ENCODE measurements around the gene PTPRM. TPM values are rescaled to one million over a fixed set of nuclear protein-coding genes. Genes with fewer than 3 reads are reported as not detected.

Gene PTPRM
- polyA plus RNA-seq, 1 of the 3 experiments (the other 2 are of a cell fraction): 16.0 TPM

DNA sequence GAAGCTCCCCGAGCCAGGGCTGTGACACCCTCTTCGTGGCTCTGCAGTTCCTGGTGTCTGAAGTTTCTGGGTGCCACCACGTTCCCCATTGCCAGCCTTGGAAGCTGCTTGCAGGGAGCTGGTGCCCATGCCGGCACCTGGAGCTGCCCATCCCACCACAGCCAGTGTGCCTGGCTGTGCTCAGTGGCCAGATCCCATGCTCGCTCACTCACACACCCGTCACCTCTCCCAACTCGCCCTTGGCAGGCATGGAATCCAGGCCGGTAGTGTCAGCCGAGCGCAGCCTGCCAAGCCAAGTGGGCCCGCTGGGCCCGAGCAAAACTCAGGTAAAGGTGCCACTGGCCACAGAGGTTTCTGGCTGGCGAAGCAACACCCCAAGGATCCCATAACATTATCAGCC is 370.2 kb downstream of the PTPRM start:
- Histone ChIP-seq H2AFZ (ENCODE audit: low read depth) (no peak overlapping the region), H3K9me2 (no peaks in the 10 kb centered on the region), H3K4me3 (ENCODE audit: low read depth in 2 of 2, low read length in 1 of 2) (no peak overlapping the region), H3K4me1 (ENCODE audit: control insufficient read depth in 1 of 2, insufficient read depth in 2 of 2, low read depth in 1 of 2, low read length in 1 of 2) (peaks cover 0 to 18% of the 10 kb centered on the region in 2 experiments; a peak in 2 of 4 replicates), H3F3A (replicated peaks; ENCODE audit: insufficient read depth) (no peaks in the 10 kb centered on the region), H3K27ac (ENCODE audit: low read depth in 2 of 2, low read length in 1 of 2) (no peak overlapping the region), H3K36me3 (replicated peaks in 1 of 2; ENCODE audit: control insufficient read depth in 1 of 2, insufficient read depth in 2 of 2, low read length in 1 of 2) (no peaks in the 10 kb centered on the region), H3K79me2 (ENCODE audit: insufficient read depth) (no peaks in the 10 kb centered on the region), H3K9ac (no peak overlapping the region), H3K4me2 (no peak overlapping the region), H3K9me3 (no peaks in the 10 kb centered on the region), H3K27me3 (ENCODE audit: insufficient read depth) (no peaks in the 10 kb centered on the region), H4K20me1 (ENCODE audit: insufficient read depth) (no peaks in the 10 kb centered on the region)
- no peak for TF ChIP-seq NFIC (IDR thresholded peaks at IDR 0.05; ENCODE audit: borderline replicate concordance)
- TF ChIP-seq, protein P1, sequence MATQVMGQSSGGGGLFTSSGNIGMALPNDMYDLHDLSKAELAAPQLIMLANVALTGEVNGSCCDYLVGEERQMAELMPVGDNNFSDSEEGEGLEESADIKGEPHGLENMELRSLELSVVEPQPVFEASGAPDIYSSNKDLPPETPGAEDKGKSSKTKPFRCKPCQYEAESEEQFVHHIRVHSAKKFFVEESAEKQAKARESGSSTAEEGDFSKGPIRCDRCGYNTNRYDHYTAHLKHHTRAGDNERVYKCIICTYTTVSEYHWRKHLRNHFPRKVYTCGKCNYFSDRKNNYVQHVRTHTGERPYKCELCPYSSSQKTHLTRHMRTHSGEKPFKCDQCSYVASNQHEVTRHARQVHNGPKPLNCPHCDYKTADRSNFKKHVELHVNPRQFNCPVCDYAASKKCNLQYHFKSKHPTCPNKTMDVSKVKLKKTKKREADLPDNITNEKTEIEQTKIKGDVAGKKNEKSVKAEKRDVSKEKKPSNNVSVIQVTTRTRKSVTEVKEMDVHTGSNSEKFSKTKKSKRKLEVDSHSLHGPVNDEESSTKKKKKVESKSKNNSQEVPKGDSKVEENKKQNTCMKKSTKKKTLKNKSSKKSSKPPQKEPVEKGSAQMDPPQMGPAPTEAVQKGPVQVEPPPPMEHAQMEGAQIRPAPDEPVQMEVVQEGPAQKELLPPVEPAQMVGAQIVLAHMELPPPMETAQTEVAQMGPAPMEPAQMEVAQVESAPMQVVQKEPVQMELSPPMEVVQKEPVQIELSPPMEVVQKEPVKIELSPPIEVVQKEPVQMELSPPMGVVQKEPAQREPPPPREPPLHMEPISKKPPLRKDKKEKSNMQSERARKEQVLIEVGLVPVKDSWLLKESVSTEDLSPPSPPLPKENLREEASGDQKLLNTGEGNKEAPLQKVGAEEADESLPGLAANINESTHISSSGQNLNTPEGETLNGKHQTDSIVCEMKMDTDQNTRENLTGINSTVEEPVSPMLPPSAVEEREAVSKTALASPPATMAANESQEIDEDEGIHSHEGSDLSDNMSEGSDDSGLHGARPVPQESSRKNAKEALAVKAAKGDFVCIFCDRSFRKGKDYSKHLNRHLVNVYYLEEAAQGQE (IDR thresholded peaks at IDR 0.05; ENCODE audit: low read depth, low read length): no peak
- no peak for TF ChIP-seq SIN3A (IDR thresholded peaks at IDR 0.05; ENCODE audit: borderline replicate concordance, low read depth, low read length)
- TF ChIP-seq SMC3 (IDR thresholded peaks at IDR 0.05; ENCODE audit: low read depth, low read length): no peak
- TF ChIP-seq FOXJ3 (CRISPR knock-in tag; IDR thresholded peaks at IDR 0.05): no peak
- no peak for TF ChIP-seq RXRA (IDR thresholded peaks at IDR 0.05; ENCODE audit: borderline replicate concordance, low read depth)
- no peak for TF ChIP-seq EZH2phosphoT487 (IDR thresholded peaks at IDR 0.05; ENCODE audit: borderline replicate concordance, low read depth)
- TF ChIP-seq, protein P2, sequence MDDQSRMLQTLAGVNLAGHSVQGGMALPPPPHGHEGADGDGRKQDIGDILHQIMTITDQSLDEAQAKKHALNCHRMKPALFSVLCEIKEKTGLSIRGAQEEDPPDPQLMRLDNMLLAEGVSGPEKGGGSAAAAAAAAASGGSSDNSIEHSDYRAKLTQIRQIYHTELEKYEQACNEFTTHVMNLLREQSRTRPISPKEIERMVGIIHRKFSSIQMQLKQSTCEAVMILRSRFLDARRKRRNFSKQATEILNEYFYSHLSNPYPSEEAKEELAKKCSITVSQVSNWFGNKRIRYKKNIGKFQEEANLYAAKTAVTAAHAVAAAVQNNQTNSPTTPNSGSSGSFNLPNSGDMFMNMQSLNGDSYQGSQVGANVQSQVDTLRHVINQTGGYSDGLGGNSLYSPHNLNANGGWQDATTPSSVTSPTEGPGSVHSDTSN (IDR thresholded peaks at IDR 0.05): no peak
- TF ChIP-seq TCF12 (IDR thresholded peaks at IDR 0.05): no peak
- TF ChIP-seq FOXM1 (IDR thresholded peaks at IDR 0.05; ENCODE audit: low read depth): no peak
- DNase-seq: no peak
- ChIA-PET POLR2A (no interaction called here), CTCF (interaction anchor here (0.6 to 1.8 kb wide), 5 partner anchors 10 to 148 kb away, joined by 3 to 4 read pairs (median 3); no protein-coding TSS in a partner anchor)
- WGBS (ENCODE audit: low lambda C conversion rate): 53% methylated on average over 8 of the region's 13 CpGs

DNA sequence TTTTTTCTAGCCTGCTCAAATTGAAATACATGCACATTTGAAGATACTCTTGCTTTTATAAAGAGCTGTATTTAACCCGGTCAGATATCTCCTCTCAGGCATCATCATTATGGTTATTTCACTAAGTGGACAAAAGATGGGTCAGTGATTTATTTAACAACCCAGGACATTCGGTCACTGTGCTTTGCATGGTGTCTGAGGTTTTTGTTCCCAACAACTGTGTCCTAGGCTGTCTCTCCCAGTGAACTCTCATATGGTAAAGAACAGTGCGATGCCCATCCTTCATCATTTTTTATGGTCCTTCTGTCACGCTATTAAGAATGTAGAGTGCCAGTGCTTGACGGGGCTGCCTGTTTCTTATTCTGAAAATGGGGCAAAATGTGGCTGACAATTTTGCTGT is 372.4 kb downstream of the PTPRM start:
- ChIA-PET CTCF (interaction anchor here (0.5 kb wide), 1 partner anchor 530 kb away, joined by 3 read pairs; no protein-coding TSS in a partner anchor), POLR2A (no interaction called here)
- H3K9ac ChIP-seq: no peak overlapping the region
- no peaks in the 10 kb centered on the region for H3K27me3 ChIP-seq (ENCODE audit: insufficient read depth)
- H4K20me1 ChIP-seq (ENCODE audit: insufficient read depth): no peaks in the 10 kb centered on the region
- no peak overlapping the region for H3K4me3 ChIP-seq (ENCODE audit: low read depth in 2 of 2, low read length in 1 of 2)
- no peak for TF ChIP-seq TAF1 (IDR thresholded peaks at IDR 0.05; ENCODE audit: borderline replicate concordance, low read depth, low read length)
- TF ChIP-seq, protein P1 (IDR thresholded peaks at IDR 0.05; ENCODE audit: low read depth, low read length): no peak
- TF ChIP-seq MXI1 (IDR thresholded peaks at IDR 0.05; ENCODE audit: low read depth, low read length): no peak
- no peak for TF ChIP-seq ELF1 (IDR thresholded peaks at IDR 0.05)
- TF ChIP-seq TEAD4 (IDR thresholded peaks at IDR 0.05; ENCODE audit: borderline replicate concordance, insufficient read depth): no peak
- no peak for TF ChIP-seq CHD2 (IDR thresholded peaks at IDR 0.05; ENCODE audit: low read length, partially characterized antibody)
- H3K4me2 ChIP-seq: no peak overlapping the region
- H3K36me3 ChIP-seq (replicated peaks in 1 of 2; ENCODE audit: control insufficient read depth in 1 of 2, insufficient read depth in 2 of 2, low read length in 1 of 2): no peaks in the 10 kb centered on the region
- H3K9me2 ChIP-seq: no peaks in the 10 kb centered on the region
- no peaks in the 10 kb centered on the region for H3F3A ChIP-seq (replicated peaks; ENCODE audit: insufficient read depth)
- H3K79me2 ChIP-seq (ENCODE audit: insufficient read depth): no peaks in the 10 kb centered on the region
- no peak overlapping the region for H3K27ac ChIP-seq (ENCODE audit: low read depth in 2 of 2, low read length in 1 of 2)
- H3K4me1 ChIP-seq (ENCODE audit: control insufficient read depth in 1 of 2, insufficient read depth in 2 of 2, low read depth in 1 of 2, low read length in 1 of 2): peaks cover 0 to 19% of the 10 kb centered on the region in 2 experiments; a peak in 2 of 4 replicates
- H3K9me3 ChIP-seq: no peaks in the 10 kb centered on the region
- DNase-seq: no peak
- WGBS (ENCODE audit: low lambda C conversion rate): 66% methylated on average over 5 of the region's 5 CpGs
- no peak overlapping the region for H2AFZ ChIP-seq (ENCODE audit: low read depth)
